ENCODE measurements around the gene GNGT1.
A peak's percentile ranks its signal among the peaks of the same experiment; 100 is the strongest.
"Not testable (repeated sequence)": the region's sequence is repeated elsewhere in the genome, so short reads cannot be mapped to it uniquely, and the experiment has no call there.

Gene GNGT1

GRCh38 chr7:93910076-93910994 is 4.0 kb downstream of the GNGT1 start:
- DNase-seq, result no peak

GRCh38 chr7:93911242-93911641 is 4.9 kb downstream of the GNGT1 start:
- not testable (repeated sequence) for DNase-seq

GRCh38 chr7:93911661-93912060 is 5.3 kb downstream of the GNGT1 start:
- DNase-seq, result not testable (repeated sequence)

- DNase-seq, result no peak
Observed at GRCh38 chr7:93913197-93913596, 6.8 kb downstream of the GNGT1 start.

- DNase-seq, result no peak
Observed at GRCh38 chr7:93914581-93915066, 8.3 kb downstream of the GNGT1 start.

- not testable (repeated sequence) for DNase-seq
Observed at GRCh38 chr7:93915206-93915842, 9.0 kb downstream of the GNGT1 start.

GRCh38 chr7:93915888-93916287 is 9.5 kb downstream of the GNGT1 start:
- not testable (repeated sequence) for DNase-seq

- DNase-seq, result not testable (repeated sequence)
Observed at GRCh38 chr7:93916315-93916714, 9.9 kb downstream of the GNGT1 start.

- no peak for DNase-seq
Observed at GRCh38 chr7:93920496-93921182, 14.3 kb downstream of the GNGT1 start.

GRCh38 chr7:93921186-93921585 is 14.8 kb downstream of the GNGT1 start:
- no peak for DNase-seq

GRCh38 chr7:93921607-93922566 is 15.5 kb downstream of the GNGT1 start, which contains the start of gene GNG11:
Gene GNG11 (plus strand): TSS chr7:93921735. CDS start chr7:93922138, 403 bp downstream.
- DNase-seq, result peak in 1 of 2 donors; percentile 3

GRCh38 chr7:93923296-93923695 is 16.9 kb downstream of the GNGT1 start:
- DNase-seq, result no peak

GRCh38 chr7:93923942-93924341 is 17.6 kb downstream of the GNGT1 start:
- no peak for DNase-seq

GRCh38 chr7:93926800-93927199 is 20.4 kb downstream of the GNGT1 start:
- DNase-seq, result no peak

- DNase-seq, result no peak
Observed at GRCh38 chr7:93927585-93927984, 21.2 kb downstream of the GNGT1 start.

- no peak for DNase-seq
Observed at GRCh38 chr7:93931655-93932054, 25.3 kb downstream of the GNGT1 start.

GRCh38 chr7:93933156-93933555 is 26.8 kb downstream of the GNGT1 start:
- no peak for DNase-seq

GRCh38 chr7:93935102-93935501 is 28.7 kb downstream of the GNGT1 start:
- DNase-seq, result no peak

- no peak for DNase-seq
Observed at GRCh38 chr7:93937818-93938217, 31.5 kb downstream of the GNGT1 start.

- DNase-seq, result no peak
Observed at GRCh38 chr7:93938293-93938692, 31.9 kb downstream of the GNGT1 start.

- DNase-seq, result no peak
Observed at GRCh38 chr7:93941945-93942344, 35.6 kb downstream of the GNGT1 start.

Measured in activated CD4-positive, alpha-beta T cell treated with anti-CD3 and anti-CD28 coated beads for 4 hours (primary cell).